Transverse colon (tissue), 4 donors: Measurements from ENCODE around the gene CFAP119.

Experiments
- CTCF ChIP-seq, 5 experiments: fragments of 200-600 bp in 3 of 5; fragments of 450-650 bp in 2 of 5; sonication (generic) in 3 of 5; IDR thresholded peaks; 1 replicate in 2 of 5; 2 replicates in 3 of 5; pipeline ENCODE4 v1.5.1; 2016 to 2017; ENCODE audit warnings: antibody characterized with exemption in 5 of 5, inconsistent platforms in 3 of 5, mild to moderate bottlenecking in 2 of 5, moderate library complexity in 1 of 5
- POLR2A ChIP-seq: fragments of 450-650 bp; IDR thresholded peaks from one replicate; pipeline ENCODE4 v1.6.1; 2016; ENCODE audit warnings: antibody characterized with exemption, mild to moderate bottlenecking, moderate library complexity
- POLR2AphosphoS5 ChIP-seq, 3 donors: sonication (generic); formaldehyde crosslinking; IDR thresholded peaks; one replicate each; pipeline ENCODE4 v1.6.1; 2016; ENCODE audit warnings: antibody characterized with exemption in 3 of 3

- TF ChIP-seq CTCF (IDR thresholded peaks at IDR 0.05) = no peak
- TF ChIP-seq POLR2A = no peak
- TF ChIP-seq POLR2AphosphoS5 (IDR thresholded peaks at IDR 0.05) = peak; percentile 5 to 22 (median 17)
These were observed 25.2 kb upstream of the CFAP119 start, which contains the start of gene ZNF629 for GRCh38 chr16:30786936-30787612.
